ENCODE measurements around the gene MSI2.

GRCh38 chr17:57657211-57657610 lies 400.9 kb downstream of the MSI2 start:
- TF ChIP-seq CTCF (IDR thresholded peaks at IDR 0.05) (no peak), POLR2AphosphoS5 (IDR thresholded peaks at IDR 0.05) (no peak), POLR2A (IDR thresholded peaks at IDR 0.05) (no peak), EP300 (IDR thresholded peaks at IDR 0.05) (no peak)

Measured in suprapubic skin (tissue), 4 donors.